ENCODE measurements around the gene KLHL26. TPM values are rescaled to one million over a fixed set of nuclear protein-coding genes. Genes with fewer than 3 reads are reported as not detected.

The KLHL26 gene
- polyA plus RNA-seq, 1 donor (not counting 4 experiments of a cell fraction or from before 2014, with no cell fraction given) = 0.68 TPM

GRCh38 chr19:18589380-18590272, 47.2 kb upstream of the KLHL26 start:
- dilution Hi-C loops (cut with MboI; ENCODE audit: extremely low pct_ligation_motif_present, low sequenced_read_pairs) = no loop called here
- no peak for FAIRE-seq
- TF ChIP-seq, protein P1, sequence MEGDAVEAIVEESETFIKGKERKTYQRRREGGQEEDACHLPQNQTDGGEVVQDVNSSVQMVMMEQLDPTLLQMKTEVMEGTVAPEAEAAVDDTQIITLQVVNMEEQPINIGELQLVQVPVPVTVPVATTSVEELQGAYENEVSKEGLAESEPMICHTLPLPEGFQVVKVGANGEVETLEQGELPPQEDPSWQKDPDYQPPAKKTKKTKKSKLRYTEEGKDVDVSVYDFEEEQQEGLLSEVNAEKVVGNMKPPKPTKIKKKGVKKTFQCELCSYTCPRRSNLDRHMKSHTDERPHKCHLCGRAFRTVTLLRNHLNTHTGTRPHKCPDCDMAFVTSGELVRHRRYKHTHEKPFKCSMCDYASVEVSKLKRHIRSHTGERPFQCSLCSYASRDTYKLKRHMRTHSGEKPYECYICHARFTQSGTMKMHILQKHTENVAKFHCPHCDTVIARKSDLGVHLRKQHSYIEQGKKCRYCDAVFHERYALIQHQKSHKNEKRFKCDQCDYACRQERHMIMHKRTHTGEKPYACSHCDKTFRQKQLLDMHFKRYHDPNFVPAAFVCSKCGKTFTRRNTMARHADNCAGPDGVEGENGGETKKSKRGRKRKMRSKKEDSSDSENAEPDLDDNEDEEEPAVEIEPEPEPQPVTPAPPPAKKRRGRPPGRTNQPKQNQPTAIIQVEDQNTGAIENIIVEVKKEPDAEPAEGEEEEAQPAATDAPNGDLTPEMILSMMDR (optimal IDR thresholded peaks at IDR 0.05 in 1 of 3, IDR thresholded peaks at IDR 0.05 in 1 of 3, conservative IDR thresholded peaks at IDR 0.05 in 1 of 3; ENCODE audit: extremely low read depth in 1 of 3, insufficient read depth in 2 of 3, low read length in 3 of 3) = peak in 2 of 3 experiments; percentile 45
- no peak for TF ChIP-seq EZH2 (IDR thresholded peaks at IDR 0.05; ENCODE audit: low read length)
- no peaks in the 10 kb centered on the region for H3K27me3 ChIP-seq (ENCODE audit: control insufficient read depth, extremely low read depth, insufficient read depth, low read length)
- peaks cover 9% of the 10 kb centered on the region for H3K79me2 ChIP-seq (ENCODE audit: control insufficient read depth, insufficient read depth, low read length)
- peaks cover 5 to 8% of the 10 kb centered on the region in 2 experiments for H3K36me3 ChIP-seq (ENCODE audit: control insufficient read depth in 2 of 2, extremely low read depth in 1 of 2, insufficient read depth in 2 of 2, low read length in 2 of 2)
- H3K4me2 ChIP-seq (ENCODE audit: control insufficient read depth, extremely low read depth, insufficient read depth, low read depth, low read length) = peak overlapping the region; percentile 91
- H3K9ac ChIP-seq (ENCODE audit: control insufficient read depth, extremely low read depth, insufficient read depth, low read length) = peak overlapping the region; percentile 72
- DNase-seq (ENCODE audit: low read depth, low spot score) = no peak
- no peaks in the 10 kb centered on the region for H3K9me3 ChIP-seq (ENCODE audit: control insufficient read depth, low read depth, low read length)
- H3K27ac ChIP-seq (ENCODE audit: control insufficient read depth, insufficient read depth, low read length) = peak overlapping the region; percentile 60
- no peaks in the 10 kb centered on the region for H3K9me1 ChIP-seq (ENCODE audit: control insufficient read depth, extremely low read depth, insufficient read depth, low read length)
- peaks cover 11% of the 10 kb centered on the region for H3K4me1 ChIP-seq (ENCODE audit: control insufficient read depth, extremely low read depth, insufficient read depth, low read length)
- peak overlapping the region; percentile 74 to 94 (median 84) for H3K4me3 ChIP-seq (ENCODE audit: control insufficient read depth in 2 of 3, extremely low read depth in 1 of 3, insufficient read depth in 2 of 3, low read depth in 1 of 3, low read length in 3 of 3)
- H4K20me1 ChIP-seq (ENCODE audit: control insufficient read depth, extremely low read depth, insufficient read depth, low read length) = no peaks in the 10 kb centered on the region
- H2AFZ ChIP-seq (ENCODE audit: control insufficient read depth, low read length) = peak overlapping the region; percentile 65

DNA sequence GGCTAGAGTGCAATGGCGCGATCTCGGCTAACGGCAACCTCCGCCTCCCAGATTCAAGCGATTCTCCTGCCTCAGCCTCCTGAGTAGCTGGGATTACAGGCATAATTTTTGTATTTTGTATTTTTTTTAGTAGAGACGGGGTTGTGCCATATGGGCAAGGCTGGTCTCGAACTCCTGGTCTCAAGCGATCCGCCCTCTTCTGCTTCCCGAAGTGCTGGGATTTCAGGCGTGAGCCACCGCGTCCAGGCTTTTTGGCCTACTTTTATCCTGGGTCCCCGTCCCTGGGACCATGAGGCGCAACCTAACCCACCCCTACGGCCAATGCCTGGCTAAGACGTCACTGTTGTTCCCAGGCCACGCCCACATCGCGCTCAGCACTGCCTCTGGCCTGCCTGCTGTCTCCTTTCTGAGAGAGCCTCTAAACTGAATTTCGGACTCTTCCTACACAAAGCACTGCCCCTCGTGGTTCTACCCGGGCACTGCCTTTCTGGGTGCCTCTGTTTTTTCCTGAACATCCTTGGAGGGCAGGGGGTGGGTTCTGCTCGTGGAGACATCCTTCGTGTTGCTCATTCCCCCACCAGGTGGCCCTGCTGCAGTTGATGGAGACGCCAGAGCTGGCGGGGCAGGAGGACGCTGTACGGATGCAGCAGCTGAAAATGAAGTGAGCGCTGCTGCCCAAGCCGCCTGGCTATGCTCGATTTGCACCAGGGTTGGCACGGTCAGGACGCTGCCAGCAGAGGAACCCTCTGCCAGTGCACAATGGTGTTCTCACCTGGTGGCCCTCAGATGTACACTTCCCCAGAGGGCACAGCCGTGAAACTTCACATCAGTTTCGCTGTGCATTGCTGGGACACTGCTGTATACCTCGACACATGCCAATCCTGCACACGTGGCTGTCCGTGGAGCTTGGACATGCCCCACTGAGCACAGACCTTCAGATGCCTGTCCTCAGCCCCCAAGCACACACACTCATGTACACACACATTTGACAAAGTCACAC, 46.3 kb upstream of the KLHL26 start:
- Histone ChIP-seq H3K4me2 (ENCODE audit: control insufficient read depth, extremely low read depth, insufficient read depth, low read depth, low read length) (peak overlapping the region; percentile 91), H3K27ac (ENCODE audit: control insufficient read depth, insufficient read depth, low read length) (no peak overlapping the region), H3K79me2 (ENCODE audit: control insufficient read depth, insufficient read depth, low read length) (peaks cover 9% of the 10 kb centered on the region), H3K4me1 (ENCODE audit: control insufficient read depth, extremely low read depth, insufficient read depth, low read length) (peaks cover 13% of the 10 kb centered on the region), H4K20me1 (ENCODE audit: control insufficient read depth, extremely low read depth, insufficient read depth, low read length) (no peaks in the 10 kb centered on the region), H2AFZ (ENCODE audit: control insufficient read depth, low read length) (no peak overlapping the region), H3K27me3 (ENCODE audit: control insufficient read depth, extremely low read depth, insufficient read depth, low read length) (no peaks in the 10 kb centered on the region), H3K9ac (ENCODE audit: control insufficient read depth, extremely low read depth, insufficient read depth, low read length) (peak overlapping the region; percentile 72), H3K4me3 (ENCODE audit: control insufficient read depth in 2 of 3, extremely low read depth in 1 of 3, insufficient read depth in 2 of 3, low read depth in 1 of 3, low read length in 3 of 3) (peak overlapping the region in 2 of 3 experiments; percentile 74 to 84), H3K9me3 (ENCODE audit: control insufficient read depth, low read depth, low read length) (no peaks in the 10 kb centered on the region), H3K9me1 (ENCODE audit: control insufficient read depth, extremely low read depth, insufficient read depth, low read length) (no peaks in the 10 kb centered on the region), H3K36me3 (ENCODE audit: control insufficient read depth in 2 of 2, extremely low read depth in 1 of 2, insufficient read depth in 2 of 2, low read length in 2 of 2) (peaks cover 5 to 8% of the 10 kb centered on the region in 2 experiments)
- dilution Hi-C loops (cut with MboI; ENCODE audit: extremely low pct_ligation_motif_present, low sequenced_read_pairs) = no loop called here
- FAIRE-seq = no peak
- TF ChIP-seq EZH2 (IDR thresholded peaks at IDR 0.05; ENCODE audit: low read length) = no peak
- TF ChIP-seq, protein P1 (optimal IDR thresholded peaks at IDR 0.05 in 1 of 3, IDR thresholded peaks at IDR 0.05 in 1 of 3, conservative IDR thresholded peaks at IDR 0.05 in 1 of 3; ENCODE audit: extremely low read depth in 1 of 3, insufficient read depth in 2 of 3, low read length in 3 of 3) = peak in 2 of 3 experiments; percentile 28 to 41
- no peak for DNase-seq (ENCODE audit: low read depth, low spot score)
